ENCODE data around the gene CFAP45.
"Not testable (repeated sequence)": the region's sequence is repeated elsewhere in the genome, so short reads cannot be mapped to it uniquely, and the experiment has no call there.

CFAP45 gene

DNA sequence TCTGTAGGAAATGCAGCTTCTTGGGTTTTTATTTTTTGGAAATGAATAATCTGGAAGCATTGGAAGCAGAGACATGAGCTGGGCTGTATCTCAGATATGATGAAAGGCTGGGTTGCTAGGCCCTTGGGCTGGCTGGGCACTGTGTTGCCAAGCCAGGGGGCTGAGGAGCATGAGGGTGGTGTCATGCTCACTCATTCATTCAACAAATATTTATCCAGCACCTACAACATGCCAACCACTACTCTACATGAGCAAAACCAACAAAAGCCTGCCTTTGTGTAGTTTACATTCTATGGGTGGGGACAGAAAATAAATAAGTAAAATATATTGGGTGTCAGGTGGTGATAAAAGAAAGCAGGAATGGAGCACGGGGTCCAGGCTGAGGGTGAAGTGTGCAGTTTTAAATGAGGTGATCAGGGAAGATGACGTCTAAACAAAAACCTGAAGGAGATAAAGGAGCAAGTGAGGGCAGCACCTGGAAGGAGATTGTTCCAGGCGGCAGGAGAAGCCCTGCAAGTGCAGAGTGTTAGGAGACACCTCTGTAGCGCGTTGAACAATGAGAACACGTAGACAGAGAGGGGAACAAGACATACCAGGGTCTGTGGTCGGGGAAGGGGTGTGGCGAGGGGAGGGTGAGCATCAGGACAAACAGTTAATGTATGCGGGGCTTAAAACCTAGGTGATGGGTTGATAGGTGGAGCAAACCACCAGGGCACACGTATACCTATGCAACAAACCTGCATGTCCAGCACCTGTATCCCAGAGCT is 14.5 kb upstream of the CFAP45 start:
- no peak overlapping the region for H3K4me3 ChIP-seq (ENCODE audit: low read length)
- TF ChIP-seq ZNF274 (IDR thresholded peaks at IDR 0.05; ENCODE audit: low read depth, low read length) = no peak

DNA sequence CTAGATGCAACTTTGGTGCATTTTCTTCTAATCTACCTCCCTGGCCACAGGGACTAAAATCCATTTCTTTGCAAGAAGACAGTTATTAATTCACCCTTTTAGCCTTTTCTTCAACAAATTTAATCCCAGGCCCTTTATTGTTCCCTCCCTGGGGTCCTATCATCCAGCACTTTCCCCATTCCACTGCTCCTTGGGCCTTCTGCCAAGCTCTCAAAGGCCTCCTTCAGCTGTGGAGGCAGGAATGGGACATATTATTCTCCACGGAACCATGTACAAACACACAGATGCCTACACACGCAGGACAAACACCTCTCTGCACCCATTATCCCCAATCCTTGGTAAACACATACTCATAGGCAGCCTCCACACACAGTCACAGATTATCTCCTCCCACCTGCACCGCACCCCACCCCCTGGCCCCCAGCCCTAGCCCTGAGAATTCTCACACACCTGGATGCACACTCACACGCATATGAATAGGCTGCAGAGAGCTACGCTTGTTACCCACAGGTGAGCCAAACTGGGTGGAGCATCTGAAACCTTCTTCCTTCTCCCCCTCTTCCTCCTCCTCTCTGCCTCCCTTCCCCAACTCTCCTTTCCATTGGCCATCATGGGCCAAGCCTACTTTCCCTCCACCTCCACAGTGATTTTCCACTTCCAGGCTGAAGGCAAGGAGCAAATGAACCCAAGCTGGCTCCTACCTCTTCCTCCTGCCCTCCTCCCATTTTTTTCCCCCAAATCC is 13.7 kb upstream of the CFAP45 start:
- no peak overlapping the region for H3K4me3 ChIP-seq (ENCODE audit: low read length)

GRCh38 chr1:159911326-159912070 is 11.5 kb upstream of the CFAP45 start:
- no peak for TF ChIP-seq ZNF274 (IDR thresholded peaks at IDR 0.05; ENCODE audit: low read depth, low read length)
- no peak overlapping the region for H3K4me3 ChIP-seq (ENCODE audit: low read length)

More for the DNA sequence above, 13.7 kb upstream of the CFAP45 start:
- TF ChIP-seq ZNF274 (IDR thresholded peaks at IDR 0.05; ENCODE audit: low read depth, low read length) = no peak

DNA sequence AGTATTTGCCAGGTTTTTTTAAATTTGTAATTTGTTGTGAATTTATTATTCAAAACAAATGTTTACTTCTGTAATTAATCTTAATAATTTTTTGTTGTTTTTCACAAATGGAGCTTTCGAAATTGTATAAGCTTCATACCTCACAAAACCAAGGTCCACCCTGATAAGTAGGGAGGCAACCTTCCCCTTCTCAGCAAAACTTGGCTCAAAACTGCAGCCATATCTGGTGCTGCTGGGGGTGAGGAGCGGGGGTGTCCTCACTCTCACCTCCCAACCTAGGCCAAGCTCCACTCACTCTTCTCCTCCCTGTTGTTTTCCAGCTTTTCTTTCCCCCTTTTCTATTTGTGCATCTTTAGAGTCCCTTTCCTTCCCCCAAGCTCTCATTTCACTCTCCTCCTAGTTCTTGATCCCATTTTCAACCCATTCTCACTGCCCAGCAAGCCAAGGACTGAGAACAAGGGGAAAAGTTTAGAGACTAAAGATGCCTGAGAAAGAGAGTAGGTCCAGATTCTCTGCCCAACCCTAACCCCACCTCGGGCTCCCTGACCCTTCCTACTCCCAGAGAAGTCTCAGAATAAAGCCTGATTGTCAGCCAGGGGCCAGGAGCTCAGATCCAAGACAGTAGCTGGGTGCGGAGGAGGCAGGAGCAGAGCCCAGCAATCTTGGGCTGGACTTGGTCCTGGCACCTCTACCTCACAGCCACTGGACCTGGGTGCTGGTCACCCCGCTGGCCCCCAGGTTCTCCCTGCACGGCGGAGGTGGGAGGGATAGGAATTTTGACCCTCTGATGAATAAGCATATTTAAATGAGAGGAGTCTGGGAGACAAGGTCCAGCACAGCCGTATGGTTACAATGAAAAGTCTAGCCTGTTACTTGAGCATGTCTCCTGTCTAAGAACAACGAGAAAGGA is 8.3 kb upstream of the CFAP45 start:
- H3K4me3 ChIP-seq (ENCODE audit: low read length) = no peak overlapping the region
- no peak for TF ChIP-seq ZNF274 (IDR thresholded peaks at IDR 0.05; ENCODE audit: low read depth, low read length)

- H3K4me3 ChIP-seq (ENCODE audit: low read length) = no peak overlapping the region
- TF ChIP-seq ZNF274 (IDR thresholded peaks at IDR 0.05; ENCODE audit: low read depth, low read length) = no peak
Observed at GRCh38 chr1:159906960-159907359, 7.0 kb upstream of the CFAP45 start.

GRCh38 chr1:159904036-159904435 is 4.1 kb upstream of the CFAP45 start:
- not testable (repeated sequence) for H3K4me3 ChIP-seq (ENCODE audit: low read length)

GRCh38 chr1:159902541-159902940 is 2.6 kb upstream of the CFAP45 start:
- no peak overlapping the region for H3K4me3 ChIP-seq (ENCODE audit: low read length)
- no peak for TF ChIP-seq ZNF274 (IDR thresholded peaks at IDR 0.05; ENCODE audit: low read depth, low read length)

GRCh38 chr1:159900755-159901360 is 893 bp upstream of the CFAP45 start:
- no peak overlapping the region for H3K4me3 ChIP-seq (ENCODE audit: low read length)
- no peak for TF ChIP-seq ZNF274 (IDR thresholded peaks at IDR 0.05; ENCODE audit: low read depth, low read length)

GRCh38 chr1:159899634-159900033 is 331 bp downstream of the CFAP45 start:
- not testable (repeated sequence) for H3K4me3 ChIP-seq (ENCODE audit: low read length)

DNA sequence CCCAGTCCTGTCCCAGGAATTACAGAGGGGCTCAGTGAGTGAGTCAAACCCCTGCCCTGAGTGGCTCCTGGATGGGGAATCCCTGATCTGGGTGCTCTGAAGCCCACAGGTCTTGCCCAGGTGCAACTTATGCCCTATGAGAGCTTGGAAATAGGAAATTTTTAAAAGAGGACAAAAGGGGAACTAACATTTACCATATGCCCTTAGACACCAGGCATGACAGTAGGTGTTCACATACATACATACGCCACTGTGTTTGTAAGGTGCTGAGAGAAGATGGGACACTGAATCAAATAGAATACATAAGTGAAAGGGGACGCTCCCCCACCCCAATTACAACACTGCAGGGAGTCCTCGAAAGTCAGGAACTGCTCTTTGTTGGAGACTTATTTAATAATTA is 1.4 kb downstream of the CFAP45 start:
- H3K4me3 ChIP-seq (ENCODE audit: low read length) = no peak overlapping the region
- no peak for TF ChIP-seq ZNF274 (IDR thresholded peaks at IDR 0.05; ENCODE audit: low read depth, low read length)

DNA sequence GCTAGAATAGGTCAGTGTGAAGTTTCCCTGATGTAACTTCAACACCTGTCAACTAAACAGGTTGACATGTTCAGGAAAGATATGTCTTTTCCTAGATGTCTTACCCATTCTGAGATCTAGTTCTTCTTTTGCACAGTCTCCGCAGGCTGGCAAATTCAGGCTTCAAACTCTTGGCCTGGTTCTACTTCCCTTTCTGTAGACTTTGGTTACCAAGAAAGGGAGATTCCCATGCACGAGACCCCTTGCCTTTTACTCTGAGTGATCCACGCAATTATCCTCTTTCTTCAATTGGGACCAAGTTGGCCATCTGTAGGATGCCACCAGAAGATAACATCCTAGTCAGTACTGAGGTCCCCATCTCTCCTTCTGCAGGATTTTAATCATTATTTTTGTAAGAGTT is 2.0 kb downstream of the CFAP45 start:
- TF ChIP-seq ZNF274 (IDR thresholded peaks at IDR 0.05; ENCODE audit: low read depth, low read length) = no peak

GRCh38 chr1:159896546-159896930 is 3.4 kb downstream of the CFAP45 start:
- no peak for TF ChIP-seq ZNF274 (IDR thresholded peaks at IDR 0.05; ENCODE audit: low read depth, low read length)
- no peak overlapping the region for H3K4me3 ChIP-seq (ENCODE audit: low read length)

More for the DNA sequence above, 2.0 kb downstream of the CFAP45 start:
- no peak overlapping the region for H3K4me3 ChIP-seq (ENCODE audit: low read length)

DNA sequence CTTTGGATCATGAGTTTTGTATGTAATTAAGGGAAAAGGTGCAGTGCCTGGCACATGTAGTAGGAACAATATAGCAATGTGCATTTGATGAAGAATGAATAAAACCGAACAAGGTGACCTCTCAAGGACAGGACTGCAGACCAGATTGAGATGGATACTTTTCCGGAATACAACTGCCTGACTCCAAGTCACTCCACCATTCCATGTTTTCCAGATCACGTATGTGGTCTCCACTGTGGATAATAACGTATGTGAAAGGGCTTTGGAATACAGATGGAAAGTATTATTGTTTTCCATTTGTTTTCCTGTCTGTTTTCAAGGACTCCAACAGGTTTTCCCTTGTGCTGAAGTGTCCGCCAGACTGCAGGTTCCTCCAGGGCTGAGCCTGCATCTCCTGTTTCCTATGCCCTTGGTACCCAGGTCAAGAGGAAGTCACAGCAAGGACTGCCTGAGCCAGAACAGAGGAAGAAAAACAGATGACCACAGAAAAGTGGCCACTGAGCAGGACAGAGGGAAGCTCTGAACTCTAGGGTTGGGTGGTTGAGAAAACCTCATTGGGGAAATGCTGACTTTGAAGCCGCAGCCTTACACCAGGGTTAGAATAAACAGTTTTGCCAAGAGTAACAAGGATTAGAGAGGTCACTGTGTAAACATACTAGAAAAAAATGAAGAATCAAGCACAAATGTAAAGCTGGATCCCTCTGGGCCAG is 4.0 kb downstream of the CFAP45 start:
- no peak overlapping the region for H3K4me3 ChIP-seq (ENCODE audit: low read length)
- TF ChIP-seq ZNF274 (IDR thresholded peaks at IDR 0.05; ENCODE audit: low read depth, low read length) = no peak

Data from GM08714 (cell line).